A549 (cell line): Measurements from ENCODE around the gene BRF1. TPM values are rescaled to one million over a fixed set of nuclear protein-coding genes. Genes with fewer than 3 reads are reported as not detected.

Experiments
- ATAC-seq, 2 experiments: fragments of 200-7000 bp in 1 of 2; fragments of >200 bp in 1 of 2; cut with Nextera tagmentation in 1 of 2; cut with Tn5 transposase in 1 of 2; 3 replicates each; pipeline versions ENCODE4 v1.8.0 to v1.9.1; 2018 to 2020; ENCODE audit warnings: mild to moderate bottlenecking in 1 of 2, moderate library complexity in 1 of 2
- CTCF ChIA-PET: fragments of 300-600 bp; sonication (Branson Sonifier 250); formaldehyde crosslinking; extraction: SDS; loops from one replicate; lab custom pipeline; 2021; ENCODE audit warnings: antibody characterized with exemption, inconsistent platforms; lab: Yijun Ruan, JAX
- POLR2A ChIA-PET: fragments of 350-600 bp; formaldehyde crosslinking; extraction: SDS; loops from one replicate; lab custom pipeline; 2021; ENCODE audit warnings: antibody characterized with exemption, inconsistent platforms; lab: Yijun Ruan, JAX
- DNase-seq, 2 experiments: peaks; one replicate each; pipeline versions ENCODE4 v3.0.0 to v3.0.0-alpha.2; 2011 to 2016; ENCODE audit warnings: low read depth in 1 of 2, low spot score in 1 of 2
- FAIRE-seq: peaks from 2 replicates; lab custom pipeline; 2011; peaks lifted over from hg19 to GRCh38; lab: Jason Lieb, UNC
- H3K27ac ChIP-seq, 2 experiments: fragments of >200 bp; sonication (Bioruptor Twin); formaldehyde crosslinking; 3 replicates each; pipeline ENCODE4 v1.5.1; 2016 to 2017
- H3K4me1 ChIP-seq: fragments of >200 bp; sonication (Bioruptor Twin); formaldehyde crosslinking; 3 replicates; pipeline ENCODE4 v1.6.1; 2016
- H3K4me2 ChIP-seq: fragments of >200 bp; sonication (Bioruptor Twin); formaldehyde crosslinking; 3 replicates; pipeline ENCODE4 v1.6.1; 2016
- H3K4me3 ChIP-seq: fragments of >200 bp; sonication (Bioruptor Twin); formaldehyde crosslinking; 3 replicates; pipeline ENCODE4 v1.5.1; 2016
- H3K9me3 ChIP-seq: fragments of >200 bp; sonication (Bioruptor Twin); formaldehyde crosslinking; 3 replicates; pipeline ENCODE4 v1.6.1; 2016
- ATOH8 ChIP-seq: fragments of 250-450 bp; sonication (Bioruptor Pico); IDR thresholded peaks from 2 replicates; pipeline ENCODE4 v1.5.0; 2020; ENCODE audit warnings: low read depth, mild to moderate bottlenecking, moderate library complexity
- CTCF ChIP-seq: fragments of >200 bp; sonication (Bioruptor Twin); formaldehyde crosslinking; IDR thresholded peaks from 3 replicates; pipeline ENCODE4 v1.5.1; 2016
- FOSB ChIP-seq: fragments of 250-450 bp; sonication (Bioruptor Pico); IDR thresholded peaks from 2 replicates; pipeline ENCODE4 v1.5.0; 2020; ENCODE audit warnings: mild to moderate bottlenecking, moderate library complexity
- GATA3 ChIP-seq: IDR thresholded peaks from 2 replicates; pipeline ENCODE4 v1.6.1; 2012; ENCODE audit warnings: borderline replicate concordance
- HDAC2 ChIP-seq: fragments of 200-600 bp; sonication (generic); IDR thresholded peaks from 2 replicates; pipeline ENCODE4 v1.6.1; 2016
- HES2 ChIP-seq: fragments of >200 bp; sonication (Bioruptor Twin); formaldehyde crosslinking; IDR thresholded peaks from 2 replicates; pipeline ENCODE4 v1.6.1; 2016
- HMGXB4 ChIP-seq: fragments of 250-450 bp; sonication (Bioruptor Pico); IDR thresholded peaks from 2 replicates; pipeline ENCODE4 v1.5.0; 2021; ENCODE audit warnings: mild to moderate bottlenecking, moderate library complexity, borderline replicate concordance
- HOXB13 ChIP-seq: fragments of 250-450 bp; sonication (Bioruptor Pico); IDR thresholded peaks from 2 replicates; pipeline ENCODE4 v1.5.0; 2020; ENCODE audit warnings: low read depth, mild to moderate bottlenecking, moderate library complexity
- HOXB5 ChIP-seq: fragments of 250-450 bp; sonication (Bioruptor Pico); IDR thresholded peaks from 2 replicates; pipeline ENCODE4 v1.5.0; 2020; ENCODE audit warnings: mild to moderate bottlenecking, moderate library complexity
- JUN ChIP-seq, 2 experiments: fragments of >200 bp; sonication (Bioruptor Twin); formaldehyde crosslinking; IDR thresholded peaks; 2 replicates in 1 of 2; 3 replicates in 1 of 2; pipeline ENCODE4 v1.6.1; 2016 to 2017
- JUNB ChIP-seq: fragments of >200 bp; sonication (Bioruptor Twin); formaldehyde crosslinking; IDR thresholded peaks from 2 replicates; pipeline ENCODE4 v1.6.1; 2016
- KDM1A ChIP-seq: fragments of 200-600 bp; sonication (generic); IDR thresholded peaks from 2 replicates; pipeline ENCODE4 v1.6.1; 2016; ENCODE audit warnings: low read depth, mild to moderate bottlenecking
- MAX ChIP-seq: IDR thresholded peaks from 2 replicates; pipeline ENCODE4 v1.6.1; 2012
- MYC ChIP-seq: IDR thresholded peaks from 2 replicates; pipeline ENCODE4 v1.6.1; 2012; ENCODE audit warnings: mild to moderate bottlenecking, inconsistent platforms, low read length, improper control_type of control experiment, borderline replicate concordance
- NPAS2 ChIP-seq: fragments of 250-450 bp; sonication (Bioruptor Pico); IDR thresholded peaks from 2 replicates; pipeline ENCODE4 v1.8.0; 2022; ENCODE audit warnings: mild to moderate bottlenecking, moderate library complexity, borderline replicate concordance
- PHF8 ChIP-seq: fragments of 200-600 bp; sonication (generic); IDR thresholded peaks from 2 replicates; pipeline ENCODE4 v1.6.1; 2016; ENCODE audit warnings: low read depth, mild to moderate bottlenecking, antibody characterized with exemption, moderate library complexity, borderline replicate concordance
- RCOR1 ChIP-seq: fragments of 150-350 bp; IDR thresholded peaks from 2 replicates; pipeline ENCODE4 v1.6.1; 2014; ENCODE audit warnings: antibody characterized with exemption, low read length, low read depth
- TFCP2L1 ChIP-seq: fragments of 250-450 bp; sonication (Bioruptor Pico); IDR thresholded peaks from 2 replicates; pipeline ENCODE4 v1.5.0; 2021; ENCODE audit warnings: mild to moderate bottlenecking
- WGBS: methylation state at CpG from one replicate; pipeline ENCODE4 v1.1.6; 2017; ENCODE audit errors: missing lambda C conversion rate; 5-methylcytosine and 5-hydroxymethylcytosine counted together
- polyA plus RNA-seq, 4 experiments: library from polyadenylated mRNA; depleted of rRNA in 3 of 4; stranded (reverse); fragments of >200 nt; fragmentation: RNase III in 1 of 4; extraction: RNeasy Plus Mini Kit Qiagen cat#74134 plus additional on column Dnase treatment in 1 of 4; gene quantifications; 2 replicates in 3 of 4; 3 replicates in 1 of 4; pipeline ENCODE4 v1.2.3, GENCODE V29; 2011 to 2017

Gene BRF1
- polyA plus RNA-seq, 2 of the 4 experiments (the other 2 are of a cell fraction): 8.5 to 25.7 TPM

GRCh38 chr14:105198588-105198987 lies 102.2 kb downstream of the BRF1 start:
- DNase-seq: peak in 1 of 2 experiments; percentile 51
- H3K4me1 ChIP-seq: peaks cover 30% of the 10 kb centered on the region
- WGBS: 77% methylated on average over 4 of the region's 4 CpGs
- no peak overlapping the region for H3K4me2 ChIP-seq
- H3K27ac ChIP-seq: peak overlapping the region in 1 of 2 experiments; percentile 54; a peak in 2 of 6 replicates
- FAIRE-seq: no peak
- no peaks in the 10 kb centered on the region for H3K9me3 ChIP-seq
- ATAC-seq: peak in 1 of 2 experiments; percentile 23; a peak in 3 of 6 replicates
- CTCF ChIA-PET: interaction anchor here (1.0 to 3.2 kb wide), 4 partner anchors 9 to 108 kb away, joined by 3 to 12 read pairs (median 6); no protein-coding TSS in a partner anchor
- no peak for TF ChIP-seq JUN (IDR thresholded peaks at IDR 0.05)
- no peak for TF ChIP-seq FOSB (CRISPR knock-in tag)
- TF ChIP-seq HOXB13 (CRISPR knock-in tag): no peak
- TF ChIP-seq TFCP2L1 (CRISPR knock-in tag): no peak
- TF ChIP-seq RCOR1: no peak
- no peak for TF ChIP-seq KDM1A
- no peak for TF ChIP-seq JUNB
- no peak for TF ChIP-seq ATOH8
- no peak for TF ChIP-seq HDAC2
- H3K4me3 ChIP-seq: no peak overlapping the region
- POLR2A ChIA-PET: no interaction called here

- DNase-seq: peak in 1 of 2 experiments; percentile 47
- Histone ChIP-seq H3K4me1 (peaks cover 35% of the 10 kb centered on the region), H3K9me3 (no peaks in the 10 kb centered on the region), H3K4me3 (no peak overlapping the region), H3K4me2 (no peak overlapping the region; the same call in 2 of the 3 replicates), H3K27ac (0 out of 6 replicates have a peak overlapping the region, but pooled peaks of 1 of the 2 experiments have one; percentile 5)
- 14% methylated on average over 9 of the region's 15 CpGs for WGBS
- TF ChIP-seq MAX (peak; percentile 66), HES2 (no peak)
- ATAC-seq: no peak
- ChIA-PET CTCF (interaction anchor here (0.6 to 4.5 kb wide), 3 partner anchors 8 to 151 kb away, joined by 3 to 26 read pairs (median 12); no protein-coding TSS in a partner anchor), POLR2A (no interaction called here)
- no peak for FAIRE-seq
Observed at GRCh38 chr14:105197211-105197641, 103.6 kb downstream of the BRF1 start.

- Histone ChIP-seq H3K4me1 (peaks cover 35% of the 10 kb centered on the region), H3K27ac (no peak overlapping the region), H3K4me2 (no peak overlapping the region), H3K9me3 (no peaks in the 10 kb centered on the region), H3K4me3 (no peak overlapping the region)
- TF ChIP-seq HOXB5 (CRISPR knock-in tag) (no peak), HMGXB4 (CRISPR knock-in tag) (no peak), MYC (no peak), NPAS2 (CRISPR knock-in tag) (no peak), CTCF (no peak), PHF8 (no peak), GATA3 (no peak)
- ATAC-seq: no peak
- no peak for DNase-seq
- POLR2A ChIA-PET: interaction anchor here (1.3 kb wide), 1 partner anchor 105 kb away, joined by 3 read pairs; the partner anchor contains the start of gene BRF1
- 82% methylated on average over 29 of the region's 58 CpGs for WGBS
- CTCF ChIA-PET: interaction anchor here (1.6 to 4.5 kb wide), 2 partner anchors 86 to 156 kb away, joined by 4 to 26 read pairs; no protein-coding TSS in a partner anchor
- FAIRE-seq: no peak
Observed at GRCh38 chr14:105196265-105196960, 104.4 kb downstream of the BRF1 start.
